Iris pigment epithelial cell (primary cell): ENCODE data around the gene MBNL2.

Experiments used
- DNase-seq: peaks from one replicate; pipeline ENCODE4 v3.0.0-alpha.2; 2011; ENCODE audit warnings: low read depth

The MBNL2 gene

DNA sequence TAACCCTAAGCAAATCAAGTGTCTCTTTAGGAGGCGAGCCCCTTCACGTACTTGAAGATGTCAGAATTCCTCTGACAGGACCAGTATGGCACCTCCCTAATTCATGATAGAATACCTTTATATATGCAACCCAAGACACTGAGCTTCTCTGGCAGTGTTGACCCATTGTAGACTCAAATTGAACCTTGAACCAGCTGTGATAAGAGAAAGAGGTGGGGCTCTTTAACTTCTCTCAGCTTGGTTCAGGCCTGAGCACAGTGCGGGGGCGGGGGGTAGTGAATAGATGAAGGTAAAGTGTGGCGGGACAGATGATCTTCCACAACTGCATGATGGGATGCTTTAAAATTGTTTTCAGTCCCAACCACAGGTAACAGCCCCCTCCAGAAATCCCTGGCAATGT is 12.1 kb downstream of the MBNL2 start:
- no peak for DNase-seq

DNA sequence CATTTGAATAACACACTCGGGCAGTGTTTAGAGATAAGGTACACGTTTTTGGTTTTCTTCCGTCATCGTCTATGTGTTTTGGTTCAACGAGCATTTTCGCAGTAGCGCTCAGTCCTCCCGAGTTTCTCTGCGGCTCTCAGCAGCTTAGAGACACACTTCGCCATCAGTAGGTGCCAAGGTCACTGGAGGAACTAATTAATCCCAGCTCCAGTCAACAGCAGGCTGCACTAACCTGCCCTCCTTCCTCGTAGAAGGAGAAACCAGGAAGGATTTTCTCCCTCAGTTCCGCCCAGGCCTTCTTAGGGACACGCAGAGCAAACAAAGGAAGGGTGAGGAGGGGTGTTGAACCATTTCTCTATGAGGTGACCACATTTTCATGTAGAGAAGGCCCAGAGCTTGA is 12.6 kb downstream of the MBNL2 start:
- no peak for DNase-seq

DNA sequence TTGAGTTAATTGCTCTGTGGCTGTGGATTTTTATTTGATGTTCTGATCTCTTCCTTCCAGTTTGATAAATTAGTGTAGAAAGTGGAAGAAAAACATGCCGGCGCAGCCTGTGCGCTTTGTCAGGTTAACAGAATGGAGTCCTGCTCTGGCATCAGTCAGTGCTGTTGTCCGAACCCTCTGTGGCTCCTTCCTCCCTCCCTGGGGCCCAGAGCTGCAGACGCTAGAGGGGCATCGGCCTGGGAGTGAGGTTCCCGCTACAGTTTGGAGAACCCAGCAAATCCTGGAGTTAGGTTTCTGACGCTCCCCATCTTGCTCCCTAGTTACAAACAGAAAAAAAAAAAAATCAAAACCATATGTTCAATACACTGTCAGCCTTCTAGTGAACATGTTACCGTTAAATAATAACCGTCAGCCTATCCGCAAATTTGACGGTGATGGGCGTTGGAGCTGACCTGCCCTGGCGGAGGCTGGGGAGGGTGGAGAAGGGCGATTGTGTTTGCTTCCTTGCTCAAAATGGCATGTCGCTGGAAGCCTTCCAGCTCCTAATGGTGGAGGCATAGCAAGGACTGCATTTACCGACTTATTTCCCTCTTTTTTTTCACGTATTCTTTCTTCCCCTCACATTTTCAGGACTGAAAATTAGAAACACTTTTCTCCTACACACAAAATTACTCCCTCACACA is 13.6 kb downstream of the MBNL2 start:
- no peak for DNase-seq

DNA sequence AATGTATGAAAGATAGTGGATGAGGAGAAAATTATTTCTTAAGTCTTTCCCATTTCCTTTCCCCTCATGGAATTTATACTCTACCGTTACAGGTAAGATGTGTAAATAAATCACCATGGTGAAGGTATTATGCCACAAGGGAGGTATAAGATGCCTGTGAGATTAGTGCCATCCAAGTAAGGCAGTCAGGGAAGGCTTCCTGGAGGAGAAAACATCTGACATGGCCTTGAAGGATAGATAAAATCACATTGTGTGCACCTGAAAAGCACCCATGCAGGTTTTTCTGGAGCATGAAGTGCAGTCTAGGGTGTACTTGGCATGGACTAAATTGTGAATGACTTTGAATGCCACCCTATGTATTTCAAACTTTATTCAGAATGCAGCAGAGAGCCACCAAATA is 15.3 kb downstream of the MBNL2 start:
- no peak for DNase-seq

DNA sequence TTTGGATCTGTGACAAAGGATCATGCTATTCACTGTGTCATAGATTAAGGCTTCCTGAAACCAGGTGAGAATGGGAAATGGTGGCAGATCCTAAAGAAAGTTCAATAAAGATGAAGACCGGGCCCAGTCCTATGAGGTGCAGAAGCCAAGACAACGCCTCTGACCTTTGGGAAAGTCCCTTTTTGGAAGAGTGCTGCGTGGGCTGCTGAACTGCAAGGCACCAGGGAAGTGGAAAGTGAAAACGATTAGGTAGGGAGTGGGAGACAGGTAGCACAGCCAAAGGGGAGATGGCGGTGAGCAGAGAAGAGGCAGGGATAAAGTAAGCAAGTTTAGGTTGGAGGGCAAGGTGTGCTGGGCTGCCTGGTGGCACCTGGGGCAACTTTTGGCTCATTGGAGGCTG is 16.3 kb downstream of the MBNL2 start:
- DNase-seq = no peak

DNA sequence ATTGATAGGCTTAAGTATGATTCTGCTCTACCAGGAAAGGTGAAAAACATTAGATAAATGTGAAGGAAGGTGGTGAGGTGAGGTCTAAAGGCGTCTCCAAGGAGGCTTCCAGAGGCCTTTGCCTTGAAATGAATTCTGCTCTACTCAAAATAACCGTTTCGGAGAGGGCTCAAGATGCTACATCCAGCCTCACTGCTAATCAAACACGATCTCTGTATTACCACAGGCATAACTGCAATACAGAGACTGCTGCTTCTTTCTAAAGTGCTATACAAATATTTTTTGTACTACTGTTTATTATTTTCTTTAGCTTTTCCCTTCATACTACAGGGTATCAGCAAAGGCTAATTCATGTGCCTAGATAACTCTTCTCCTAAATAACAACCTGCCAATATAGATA is 16.8 kb downstream of the MBNL2 start:
- DNase-seq = no peak

DNA sequence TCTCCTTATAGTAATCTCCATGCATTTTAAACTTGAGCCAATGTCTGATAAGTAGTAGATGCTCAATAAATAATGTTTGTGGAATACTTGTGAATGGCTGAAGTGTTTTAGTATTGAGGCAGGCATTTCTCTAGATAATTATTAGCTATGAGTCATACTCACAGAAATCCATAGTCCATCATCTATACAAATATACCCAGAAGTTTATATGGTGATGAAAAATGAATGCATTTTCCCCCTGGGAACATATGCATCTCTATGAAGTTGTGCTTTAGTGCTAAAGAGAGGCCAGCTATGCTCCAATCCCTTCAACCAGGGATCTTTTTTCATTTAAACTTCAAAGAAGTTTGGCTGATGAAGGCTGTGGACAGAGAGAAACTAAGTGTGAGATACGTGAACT is 17.2 kb downstream of the MBNL2 start:
- DNase-seq = no peak

DNA sequence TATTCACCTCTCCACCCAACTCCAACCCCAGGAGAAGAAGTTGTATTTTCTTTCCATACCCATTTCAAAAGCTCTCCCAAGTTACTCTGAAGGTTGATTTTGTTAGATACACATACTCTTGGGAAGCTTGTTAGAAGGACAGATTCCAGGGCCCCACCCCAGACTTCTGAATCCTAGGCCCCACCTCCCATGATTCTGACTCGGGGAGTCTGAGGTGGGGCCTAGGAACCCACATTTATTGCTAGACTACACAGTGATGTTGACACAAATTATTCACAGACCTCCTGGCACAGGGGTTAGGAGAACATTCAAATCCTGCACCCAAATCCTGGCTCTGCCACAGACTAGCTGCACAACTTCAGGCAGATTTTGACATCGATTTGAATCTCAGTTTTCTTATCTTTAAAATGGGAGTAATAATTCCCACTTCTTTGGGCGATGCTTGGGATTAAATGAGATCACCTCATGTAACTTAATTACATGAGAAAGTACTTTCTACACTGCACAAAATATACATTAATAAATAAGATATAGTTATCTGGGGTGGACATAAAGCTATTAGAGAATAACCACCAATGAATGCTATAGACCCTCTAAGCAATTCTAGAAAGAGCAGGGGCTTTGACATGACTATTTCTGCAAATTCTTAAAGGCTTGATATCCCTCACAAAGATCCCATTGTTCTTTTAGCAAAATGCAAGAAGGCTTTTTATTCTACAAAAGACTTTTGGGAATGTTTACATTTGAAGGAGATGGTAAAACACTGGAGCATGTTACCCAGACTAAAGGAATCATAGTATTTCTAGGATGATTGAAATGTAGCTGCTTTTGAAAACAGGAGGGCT is 18.0 kb downstream of the MBNL2 start:
- DNase-seq = no peak

DNA sequence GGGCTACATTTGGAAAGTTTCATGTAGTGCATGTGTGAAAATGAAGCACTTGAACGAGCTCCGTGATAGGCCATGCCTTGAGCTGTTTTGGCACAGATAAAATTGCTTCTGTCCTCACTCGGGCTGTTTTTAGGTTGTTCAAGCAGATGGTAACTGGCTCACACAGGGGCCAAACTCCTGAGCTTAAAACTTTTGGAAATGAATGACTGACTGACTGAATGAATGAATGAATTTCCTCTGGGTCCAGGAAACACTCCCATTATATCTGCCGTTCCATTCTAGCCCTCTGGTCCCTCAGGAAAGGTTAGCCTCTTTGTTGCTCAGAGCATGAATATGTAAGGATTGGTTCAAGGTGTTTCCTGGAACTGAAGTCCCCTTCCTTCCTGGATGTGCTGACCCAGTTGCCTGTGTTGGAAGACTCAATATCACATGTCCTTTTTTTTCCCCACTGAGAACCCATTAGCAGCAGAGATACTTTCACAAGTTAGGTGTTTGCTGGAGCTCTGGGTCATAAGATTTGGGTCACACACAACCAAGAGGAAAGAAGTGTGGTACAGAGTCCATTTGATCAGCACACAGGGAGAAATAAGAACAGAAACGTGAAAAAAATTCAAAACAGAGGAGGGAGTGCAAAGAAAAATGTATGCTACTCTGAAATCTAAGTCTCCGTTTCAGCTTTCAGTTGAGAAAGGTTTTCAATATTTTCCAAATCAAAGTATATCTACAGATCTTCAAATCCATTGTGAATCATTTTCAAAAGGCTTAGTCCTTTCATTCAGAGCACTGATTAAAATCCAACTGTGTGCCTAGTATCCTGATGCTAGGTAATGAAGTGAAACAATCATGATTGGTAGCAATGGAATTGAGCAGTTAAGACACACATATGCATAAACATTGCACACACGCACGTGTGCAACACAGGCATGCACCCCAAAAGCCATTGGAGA is 18.9 kb downstream of the MBNL2 start:
- no peak for DNase-seq

DNA sequence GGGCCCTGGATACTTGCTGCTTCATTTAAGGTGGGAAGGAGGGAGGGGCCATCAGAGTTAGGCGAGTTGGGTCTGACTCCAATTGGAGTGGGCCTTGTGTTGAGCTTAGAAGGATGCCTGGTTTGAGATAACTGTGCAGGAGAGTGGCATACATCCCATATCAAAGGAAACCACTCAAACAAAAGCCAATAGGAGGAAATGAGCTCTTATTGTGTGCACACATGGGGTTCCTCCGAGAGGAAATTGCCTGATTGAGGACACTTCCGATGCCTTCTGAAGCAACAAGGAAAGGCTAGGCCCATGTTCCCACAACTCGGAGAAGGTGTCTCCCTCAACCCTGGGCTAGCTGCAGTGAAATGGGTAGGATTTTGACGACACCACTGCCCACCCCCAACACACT is 19.6 kb downstream of the MBNL2 start:
- no peak for DNase-seq

DNA sequence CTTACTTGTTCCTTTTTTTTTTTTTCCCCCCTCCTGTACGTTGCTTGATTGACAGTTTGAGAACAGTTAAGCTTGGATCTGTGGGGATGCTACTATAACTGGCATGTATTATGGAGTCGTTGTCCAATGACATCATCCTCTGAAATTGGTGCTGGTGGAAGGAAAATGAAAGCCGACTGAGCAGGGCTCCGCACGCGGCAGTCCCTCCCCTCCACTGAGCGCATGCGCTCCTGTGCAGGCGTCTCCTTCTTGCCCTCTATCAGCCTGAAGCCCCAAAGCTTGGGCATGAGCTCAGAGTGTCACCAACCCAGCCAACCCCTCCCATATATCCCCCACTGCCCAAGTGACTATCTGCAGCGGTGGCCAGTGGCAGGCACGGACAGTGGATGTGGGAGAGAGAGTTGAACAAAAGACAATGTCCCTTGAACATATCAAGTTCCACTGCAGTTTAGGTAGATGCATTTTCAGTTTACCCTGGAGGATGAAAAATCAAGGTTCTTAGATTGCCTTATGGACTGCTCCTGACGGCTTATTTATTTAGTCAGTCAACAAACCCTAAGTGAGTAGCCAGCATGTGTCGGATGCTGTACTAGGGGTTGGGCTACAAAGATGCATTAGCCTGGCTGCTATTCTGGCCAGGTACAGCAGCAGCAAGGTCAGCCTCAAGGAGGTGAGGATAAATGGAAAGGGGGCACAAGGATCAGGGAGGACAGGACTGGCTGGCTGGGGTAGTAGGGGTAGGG is 20.8 kb downstream of the MBNL2 start:
- no peak for DNase-seq

DNA sequence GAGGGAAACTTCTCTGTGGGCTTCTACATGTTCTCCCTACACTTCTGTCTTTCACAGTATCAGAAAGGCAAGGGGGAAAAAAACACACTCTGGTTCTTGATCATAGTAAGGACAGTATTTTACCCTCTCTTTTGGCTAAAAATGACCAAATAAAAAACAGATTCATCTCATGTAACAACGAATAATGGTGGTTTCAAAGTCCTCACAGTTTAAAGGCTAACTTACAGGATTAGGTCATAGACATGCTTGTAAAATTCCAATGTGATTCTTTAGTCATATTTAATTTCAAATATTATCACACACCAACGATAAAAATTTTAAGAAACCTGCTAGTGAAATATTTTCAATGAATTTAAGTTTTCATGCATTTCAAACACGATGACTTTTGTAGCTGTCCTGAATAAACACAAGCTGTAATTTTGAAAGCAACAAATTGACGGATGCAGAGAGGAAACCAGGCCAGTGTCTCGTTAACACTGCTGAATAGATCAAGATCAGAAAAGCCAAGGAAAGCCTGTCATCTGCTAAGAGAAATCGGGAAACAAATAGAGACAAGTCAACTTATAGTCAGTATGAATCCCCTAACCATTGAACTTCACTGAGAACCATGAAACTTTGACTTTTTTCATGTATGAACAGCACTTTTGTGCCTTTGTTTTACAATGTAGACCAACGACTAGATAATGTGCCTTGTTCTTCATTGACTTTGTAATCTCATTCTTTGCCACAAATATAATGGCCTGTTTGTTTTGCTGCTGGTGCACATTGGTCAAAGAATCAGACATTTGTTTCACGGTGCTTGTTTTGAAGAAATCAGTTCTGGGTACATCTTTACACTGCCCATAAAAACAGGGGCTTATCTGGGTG is 22.0 kb downstream of the MBNL2 start:
- DNase-seq = no peak

DNA sequence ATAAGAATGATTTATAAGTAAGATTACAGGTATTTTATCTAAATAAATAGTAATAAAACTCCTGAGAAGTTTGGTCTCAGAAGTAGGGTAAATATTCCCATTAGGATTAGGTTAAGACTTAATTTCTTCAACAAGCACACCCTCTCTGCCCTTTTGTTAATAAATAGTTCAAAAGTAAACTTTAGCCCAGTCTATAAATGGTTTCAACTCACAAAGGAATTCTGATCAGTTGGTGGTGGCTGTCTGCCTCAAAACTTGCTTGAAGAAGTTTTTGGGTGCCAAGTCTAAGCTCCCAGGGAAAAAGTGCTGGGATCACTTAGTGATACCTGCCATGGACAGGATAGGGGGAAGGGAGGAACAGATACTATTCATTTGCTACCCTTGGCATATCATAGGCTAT is 22.9 kb downstream of the MBNL2 start:
- no peak for DNase-seq

DNA sequence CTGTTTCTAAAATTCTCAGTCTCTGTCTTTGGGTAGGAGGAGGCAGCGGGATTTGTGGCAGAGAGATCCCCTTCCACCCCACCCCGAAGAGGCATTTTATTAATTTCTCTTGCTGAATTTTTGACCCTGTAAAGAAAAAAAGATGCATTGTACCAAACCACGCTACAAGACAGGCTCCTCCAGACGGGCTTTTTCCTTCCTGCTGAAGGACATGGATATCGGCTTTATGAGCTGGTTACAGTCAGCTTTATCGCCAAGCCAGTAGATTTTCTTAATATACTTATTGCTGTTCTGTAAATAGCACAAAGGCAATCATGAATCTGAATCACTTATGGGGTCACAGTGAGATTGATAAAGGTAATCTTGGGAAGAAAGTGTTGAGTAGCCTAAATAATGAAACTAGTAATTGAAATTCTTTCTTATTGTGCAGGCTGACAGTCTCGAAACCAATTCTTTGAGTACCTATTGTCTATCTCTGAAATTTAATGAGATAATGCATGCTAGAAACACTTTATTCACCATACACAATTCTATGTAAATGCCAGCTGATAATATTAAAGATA is 24.5 kb downstream of the MBNL2 start:
- DNase-seq = no peak

DNA sequence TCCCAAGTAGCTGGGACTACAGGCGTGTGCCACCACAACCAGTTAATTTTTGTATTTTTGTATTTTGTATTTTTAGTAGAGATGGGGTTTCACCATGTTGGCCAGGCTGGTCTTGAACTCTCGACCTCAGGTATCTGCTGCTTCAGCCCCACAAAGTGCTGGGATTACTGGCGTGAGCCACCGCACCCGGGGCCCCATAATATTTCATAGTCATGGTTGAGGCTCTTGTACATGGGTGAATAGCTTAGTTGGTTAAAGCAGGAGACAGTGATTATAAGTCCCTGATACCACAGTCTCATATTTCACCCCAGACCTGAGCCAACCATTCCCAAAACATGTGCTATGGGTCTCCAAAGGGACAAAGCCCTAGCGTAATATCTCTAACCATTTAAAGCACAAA is 26.1 kb downstream of the MBNL2 start:
- no peak for DNase-seq

DNA sequence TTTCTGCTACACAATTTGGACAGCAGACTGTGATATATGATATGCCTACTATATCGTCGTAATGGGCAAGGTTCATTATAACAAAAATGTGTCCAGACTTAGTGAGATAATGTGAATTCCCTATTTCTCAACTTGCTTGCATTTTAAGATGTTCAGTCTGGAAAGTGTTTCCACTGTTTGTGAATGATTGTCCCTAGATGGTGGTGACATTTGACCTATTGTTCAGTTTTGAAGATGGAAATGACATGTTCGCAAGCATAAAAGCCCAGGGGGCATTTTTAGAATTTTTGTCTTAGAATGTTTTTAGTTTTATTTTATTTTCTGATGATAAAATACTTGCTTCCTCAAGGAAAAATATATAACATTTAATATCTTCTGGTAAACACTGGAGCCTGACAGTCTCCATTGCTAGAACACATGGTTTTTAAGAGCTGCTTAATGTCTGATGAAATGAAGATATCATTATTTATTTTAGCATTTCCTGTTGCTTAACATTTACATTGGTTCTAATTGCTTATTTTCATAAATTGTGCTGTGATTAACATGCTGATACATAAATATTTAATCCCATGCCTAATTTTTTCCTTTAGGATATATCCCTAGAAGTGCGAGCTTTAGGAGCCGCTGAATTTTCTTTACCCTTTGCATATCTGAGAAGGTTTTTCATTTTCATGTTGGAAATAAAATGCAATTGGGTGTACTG is 27.1 kb downstream of the MBNL2 start:
- DNase-seq = peak; percentile 59

DNA sequence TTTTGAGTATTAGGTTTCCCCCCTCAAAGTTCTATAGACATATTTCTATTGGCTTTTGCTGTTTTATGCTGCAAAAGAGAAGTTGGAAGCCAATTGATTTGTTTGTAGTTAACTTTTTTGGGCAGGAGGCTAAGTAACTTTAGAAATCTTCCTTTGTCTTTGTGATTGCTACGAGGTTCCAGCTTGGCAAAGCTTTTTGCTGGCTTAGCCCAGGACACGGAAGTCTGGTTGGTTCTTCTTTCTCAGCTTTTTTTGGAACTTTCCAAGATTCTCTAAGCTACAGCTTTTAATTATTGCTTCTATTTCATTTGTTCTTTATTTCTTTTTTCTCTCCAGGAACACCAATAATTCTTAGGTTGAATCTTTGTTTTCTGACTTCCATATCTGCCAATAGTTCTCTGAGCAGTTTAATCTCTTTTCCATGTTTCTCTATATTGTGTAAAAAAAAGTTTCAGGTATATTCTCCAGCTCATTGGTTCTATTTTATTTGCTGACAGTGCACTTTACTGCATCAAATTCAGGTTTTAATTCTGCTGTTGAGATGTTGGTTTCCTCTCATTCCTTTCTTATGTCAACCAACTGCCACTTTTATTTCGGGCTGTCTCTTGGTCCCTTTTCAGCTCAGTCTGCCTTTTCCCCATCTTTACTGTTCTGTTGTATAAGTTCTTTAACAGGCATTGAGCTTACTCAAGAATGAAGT is 27.8 kb downstream of the MBNL2 start:
- DNase-seq = no peak

DNA sequence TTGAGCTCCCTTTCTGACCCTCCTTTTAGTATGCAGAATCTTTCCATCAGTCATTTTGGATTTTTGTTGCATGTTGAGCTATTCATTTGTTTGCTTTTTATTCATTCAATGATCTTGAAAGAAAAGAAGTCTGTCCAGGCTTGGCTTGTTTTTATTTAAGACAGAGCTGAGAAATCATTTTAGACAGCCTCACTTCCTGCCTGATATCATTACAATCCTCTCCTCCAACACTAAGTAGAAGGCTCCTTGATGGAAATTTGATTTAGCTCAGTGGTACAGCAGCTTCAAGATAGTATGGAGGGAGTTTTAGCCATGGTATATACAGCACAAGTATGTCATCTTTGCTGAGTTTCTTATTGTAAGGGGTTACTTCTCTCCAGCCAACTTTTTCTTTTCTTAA is 28.4 kb downstream of the MBNL2 start:
- DNase-seq = no peak

DNA sequence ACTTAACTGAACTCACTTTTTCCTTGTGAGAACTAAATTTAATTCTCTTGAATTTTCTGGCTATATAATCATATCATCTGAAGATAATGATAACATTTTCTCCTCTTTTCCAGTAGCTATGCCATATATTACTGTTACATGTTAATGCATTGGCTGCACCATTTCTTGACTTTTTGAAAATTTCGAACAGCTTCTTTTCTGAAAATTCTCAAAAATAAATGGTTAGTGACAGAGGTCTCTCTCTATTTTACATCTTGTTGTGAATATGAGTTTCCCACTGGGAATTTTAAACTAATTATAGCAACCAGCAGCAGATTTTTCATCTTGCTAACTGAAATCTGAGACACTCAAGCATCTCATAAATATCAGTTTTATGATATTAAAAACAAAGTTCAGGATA is 30.6 kb downstream of the MBNL2 start:
- DNase-seq = no peak
